K562 (cell line): ENCODE results near the gene RAD21L1. TPM values are rescaled to one million over a fixed set of nuclear protein-coding genes. Genes with fewer than 3 reads are reported as not detected.
A peak's percentile ranks its signal among the peaks of the same experiment; 100 is the strongest.

Source experiments
- BRCA1 ChIP-seq, 2 experiments: fragments of 450-650 bp in 1 of 2; sonication (generic) in 1 of 2; formaldehyde crosslinking in 1 of 2; IDR thresholded peaks; 2 replicates each; pipeline versions ENCODE4 v1.5.0 to v1.6.1; 2017 to 2020; ENCODE audit warnings: mild to moderate bottlenecking in 1 of 2, missing genetic modification reagents in 1 of 2
- BRF1 ChIP-seq: IDR thresholded peaks from 3 replicates; pipeline ENCODE4 v1.6.1; 2011; ENCODE audit warnings: borderline replicate concordance, mild to moderate bottlenecking; ENCODE audit not compliant: insufficient read length; ENCODE audit errors: extremely low read depth
- CBFA2T3 ChIP-seq: fragments of 450-650 bp; IDR thresholded peaks from 2 replicates; pipeline ENCODE4 v1.6.1; 2017
- ELF1 ChIP-seq: fragments of 200-800 bp; sonication (Bioruptor generic); IDR thresholded peaks from 2 replicates; pipeline ENCODE4 v1.6.1; 2016; ENCODE audit warnings: missing genetic modification characterization, missing compliant biosample characterization
- ERF ChIP-seq: fragments of 450-650 bp; formaldehyde crosslinking; IDR thresholded peaks from 2 replicates; pipeline ENCODE4 v1.4.0; 2020; ENCODE audit warnings: mild to moderate bottlenecking, mixed read lengths
- GTF2A2 ChIP-seq: IDR thresholded peaks from 2 replicates; pipeline ENCODE4 v1.6.1; 2016; ENCODE audit warnings: mild to moderate bottlenecking, missing genetic modification characterization, missing compliant biosample characterization
- HSF4 ChIP-seq: fragments of 250-450 bp; sonication (Bioruptor Pico); IDR thresholded peaks from 2 replicates; pipeline ENCODE4 v2.1.2; 2022; ENCODE audit warnings: mild to moderate bottlenecking, moderate library complexity, borderline replicate concordance
- RBM15 ChIP-seq: fragments of 200-400 bp; formaldehyde crosslinking; IDR thresholded peaks from 2 replicates; pipeline ENCODE4 v1.6.1; 2018; ENCODE audit warnings: mild to moderate bottlenecking, low read length, moderate library complexity; ENCODE audit not compliant: insufficient read depth
- RNF219 ChIP-seq: fragments of 250-450 bp; sonication (Bioruptor Pico); IDR thresholded peaks from 2 replicates; pipeline ENCODE4 v1.5.0; 2022; ENCODE audit warnings: mild to moderate bottlenecking
- RREB1 ChIP-seq: fragments of 250-450 bp; sonication (Bioruptor Pico); IDR thresholded peaks from 2 replicates; pipeline ENCODE4 v1.4.0; 2020
- SFPQ ChIP-seq: fragments of 200-400 bp; formaldehyde crosslinking; IDR thresholded peaks from 2 replicates; pipeline ENCODE4 v1.6.1; 2017; ENCODE audit warnings: mild to moderate bottlenecking, low read depth, low read length, moderate library complexity
- SP1 ChIP-seq: sonication (generic); formaldehyde crosslinking; IDR thresholded peaks from 2 replicates; pipeline ENCODE4 v1.8.1; 2022; ENCODE audit warnings: mild to moderate bottlenecking, missing genetic modification reagents
- XRCC4 ChIP-seq: IDR thresholded peaks from one replicate; pipeline ENCODE4 v1.6.1; 2011; ENCODE audit not compliant: insufficient read depth, insufficient read length; ENCODE audit errors: extremely low read depth
- ZBTB2 ChIP-seq: fragments of 450-650 bp; IDR thresholded peaks from 2 replicates; pipeline ENCODE4 v1.6.1; 2016; ENCODE audit warnings: antibody characterized with exemption
- ZFP30 ChIP-seq: fragments of 250-450 bp; sonication (Bioruptor Pico); IDR thresholded peaks from 2 replicates; pipeline ENCODE4 v1.8.0; 2022; ENCODE audit warnings: moderate library complexity, mild to moderate bottlenecking, inconsistent platforms, borderline replicate concordance
- ZNF146 ChIP-seq: IDR thresholded peaks from one replicate; pipeline ENCODE4 v1.6.1; 2018; ENCODE audit warnings: missing compliant biosample characterization; ENCODE audit not compliant: unreplicated experiment
- polyA plus RNA-seq, 8 experiments: library from polyadenylated mRNA; depleted of rRNA in 4 of 8; stranded (reverse) in 5 of 8; unstranded in 3 of 8; fragments of >200 nt; fragmentation: Nextera tagmentation in 2 of 8; fragmentation: Illumina TruSeq in 1 of 8; extraction: Ambion mirVana in 2 of 8; extraction: Trizol in 1 of 8; gene quantifications; 2 replicates each; pipeline versions ENCODE4 v1.2.1 to v1.2.3, GENCODE V29; 2011 to 2014; ENCODE audit warnings: inconsistent platforms in 1 of 8, missing spikeins in 1 of 8
- total RNA-seq, 7 experiments: library from RNA; depleted of rRNA in 6 of 7; stranded (reverse); fragments of >200 nt in 6 of 7; fragmentation: Illumina TruSeq in 2 of 7; extraction: Trizol in 2 of 7; gene quantifications; 2 replicates each; pipeline versions ENCODE4 v1.2.1 to v1.2.3, GENCODE V29; 2011 to 2021; ENCODE audit warnings: low replicate concordance in 1 of 7

RAD21L1 gene
- total and polyA plus RNA-seq, 9 of the 15 experiments (the other 6 are each of a cell fraction or from before 2014, with no cell fraction given), result 0.17 to 1.7 (median 0.45) TPM; not detected in 1

- TF ChIP-seq BRCA1 (IDR thresholded peaks at IDR 0.05) (no peak), BRCA1 (CRISPR knock-in tag; IDR thresholded peaks at IDR 0.05) (no peak), BRF1 (no peak), CBFA2T3 (peak; percentile 90), ZFP30 (CRISPR knock-in tag) (no peak), RREB1 (CRISPR knock-in tag) (no peak), ZNF146 (CRISPR knock-in tag) (no peak), SFPQ (no peak), ZBTB2 (peak; percentile 70; the same call in 1 of the 2 replicates), RBM15 (no peak), SP1 (CRISPR knock-in tag) (peak; percentile 28; the same call in 1 of the 2 replicates), HSF4 (CRISPR knock-in tag) (no peak), XRCC4 (no peak), ELF1 (tag) (peak; percentile 72), ERF (CRISPR knock-in tag) (no peak), RNF219 (CRISPR knock-in tag) (no peak), GTF2A2 (tag) (no peak)
Observed at GRCh38 chr20:1187605-1188171, 38.2 kb upstream of the RAD21L1 start (continued).
